Liver (tissue), 9 donors: ENCODE results near the gene RXRG. TPM values are rescaled to one million over a fixed set of nuclear protein-coding genes. Genes with fewer than 3 reads are reported as not detected.

Experiments
- DNase-seq: peaks from one replicate; pipeline ENCODE4 v3.0.0-alpha.2; 2017; ENCODE audit warnings: low spot score
- H3K27ac ChIP-seq, 2 donors: one replicate each; pipeline ENCODE4 v1.7.0; 2013; ENCODE audit warnings: inconsistent platforms in 2 of 2, low read length in 2 of 2, control low read depth in 1 of 2, low read depth in 1 of 2, mild to moderate bottlenecking in 1 of 2
- H3K27me3 ChIP-seq, 4 donors: one replicate each; pipeline versions ENCODE4 v1.6.1 to v1.7.0; 2013; ENCODE audit warnings: low read length in 3 of 4, inconsistent platforms in 1 of 4, mild to moderate bottlenecking in 1 of 4, moderate library complexity in 1 of 4; ENCODE audit not compliant: control insufficient read depth in 4 of 4, insufficient read depth in 4 of 4
- H3K36me3 ChIP-seq, 4 donors: one replicate each; pipeline versions ENCODE4 v1.6.1 to v1.7.0; 2013; ENCODE audit warnings: low read length in 3 of 4, mild to moderate bottlenecking in 3 of 4, low read depth in 1 of 4, moderate library complexity in 1 of 4; ENCODE audit not compliant: control insufficient read depth in 4 of 4, insufficient read depth in 3 of 4
- H3K4me1 ChIP-seq, 4 donors: one replicate each; pipeline versions ENCODE4 v1.6.1 to v1.7.0; 2013; ENCODE audit warnings: low read length in 3 of 4, mild to moderate bottlenecking in 3 of 4, moderate library complexity in 1 of 4; ENCODE audit not compliant: control insufficient read depth in 4 of 4, insufficient read depth in 4 of 4
- H3K4me3 ChIP-seq, 3 donors: one replicate each; pipeline versions ENCODE4 v1.6.1 to v1.7.0; 2013; ENCODE audit warnings: low read length in 3 of 3, control low read depth in 1 of 3, low read depth in 1 of 3, mild to moderate bottlenecking in 1 of 3
- H3K9ac ChIP-seq, 2 donors: one replicate each; pipeline ENCODE4 v1.7.0; 2013; ENCODE audit warnings: low read length in 2 of 2, mild to moderate bottlenecking in 2 of 2, moderate library complexity in 2 of 2, control low read depth in 1 of 2, low read depth in 1 of 2
- H3K9me3 ChIP-seq, 4 donors: one replicate each; pipeline versions ENCODE4 v1.6.1 to v1.7.0; 2013; ENCODE audit warnings: low read length in 3 of 4; ENCODE audit not compliant: control insufficient read depth in 4 of 4
- EGR1 ChIP-seq, 2 donors: IDR thresholded peaks; 2 replicates each; pipeline ENCODE4 v1.6.1; 2016 to 2018; ENCODE audit warnings: antibody characterized with exemption in 2 of 2, low read depth in 2 of 2
- FOXA1 ChIP-seq: IDR thresholded peaks from 2 replicates; pipeline ENCODE4 v1.6.1; 2016; ENCODE audit warnings: antibody characterized with exemption
- FOXA2 ChIP-seq: IDR thresholded peaks from 2 replicates; pipeline ENCODE4 v1.6.1; 2016; ENCODE audit warnings: antibody characterized with exemption
- GABPA ChIP-seq, 2 donors: IDR thresholded peaks in 1 of 2; conservative IDR thresholded peaks in 1 of 2; 2 replicates each; pipeline ENCODE4 v1.6.1; 2016; ENCODE audit warnings: antibody characterized with exemption in 2 of 2, mild to moderate bottlenecking in 1 of 2, moderate library complexity in 1 of 2
- HNF4A ChIP-seq, 2 donors: conservative IDR thresholded peaks; 2 replicates each; pipeline ENCODE4 v1.6.1; 2016; ENCODE audit warnings: antibody characterized with exemption in 2 of 2, mild to moderate bottlenecking in 2 of 2
- HNF4G ChIP-seq: IDR thresholded peaks from 2 replicates; pipeline ENCODE4 v1.6.1; 2016; ENCODE audit warnings: antibody characterized with exemption
- JUND ChIP-seq, 2 donors: IDR thresholded peaks; 2 replicates each; pipeline ENCODE4 v1.6.1; 2016; ENCODE audit warnings: antibody characterized with exemption in 2 of 2
- NR2F2 ChIP-seq: IDR thresholded peaks from 2 replicates; pipeline ENCODE4 v1.6.1; 2016; ENCODE audit warnings: antibody characterized with exemption
- RAD21 ChIP-seq, 2 donors: IDR thresholded peaks; 2 replicates each; pipeline ENCODE4 v1.6.1; 2016; ENCODE audit warnings: antibody characterized with exemption in 2 of 2, mild to moderate bottlenecking in 2 of 2
- RXRA ChIP-seq, 2 donors: IDR thresholded peaks; 2 replicates each; pipeline ENCODE4 v1.6.1; 2017 to 2018; ENCODE audit warnings: antibody characterized with exemption in 2 of 2, mild to moderate bottlenecking in 1 of 2
- SP1 ChIP-seq: IDR thresholded peaks from 2 replicates; pipeline ENCODE4 v1.6.1; 2018; ENCODE audit warnings: antibody characterized with exemption, mild to moderate bottlenecking
- TAF1 ChIP-seq: conservative IDR thresholded peaks from 2 replicates; pipeline ENCODE4 v1.6.1; 2016; ENCODE audit warnings: antibody characterized with exemption, mild to moderate bottlenecking
- YY1 ChIP-seq: IDR thresholded peaks from 2 replicates; pipeline ENCODE4 v1.6.1; 2016; ENCODE audit warnings: antibody characterized with exemption, mild to moderate bottlenecking
- WGBS: extraction: QIAGEN DNeasy Blood & Tissue Kit; methylation state at CpG from one replicate; pipeline ENCODE4 v1.1.7; 2013; 5-methylcytosine and 5-hydroxymethylcytosine counted together
- polyA plus RNA-seq, 2 donors: library from polyadenylated mRNA; stranded (reverse) in 1 of 2; unstranded in 1 of 2; fragments of 200-250 nt in 1 of 2; fragments of >200 nt in 1 of 2; fragmentation: Nextera tagmentation in 1 of 2; extraction: Ambion mirVana in 1 of 2; gene quantifications; one replicate each; pipeline versions ENCODE4 v1.2.1 to v1.2.3, GENCODE V29; 2013 to 2015
- total RNA-seq, 2 donors: library from RNA; depleted of rRNA; stranded (reverse); fragments of >200 nt; gene quantifications; one replicate each; pipeline ENCODE4 v1.2.3, GENCODE V29; 2014
- TF ChIP-seq, protein P1 (sequence below): IDR thresholded peaks from 2 replicates; pipeline ENCODE4 v1.6.1; 2016; ENCODE audit warnings: antibody characterized with exemption
- TF ChIP-seq, protein P2 (sequence below): IDR thresholded peaks from 2 replicates; pipeline ENCODE4 v1.6.1; 2016; ENCODE audit warnings: antibody characterized with exemption, mild to moderate bottlenecking
- TF ChIP-seq, protein P3 (sequence below): IDR thresholded peaks from 2 replicates; pipeline ENCODE4 v1.6.1; 2016; ENCODE audit warnings: antibody characterized with exemption
- TF ChIP-seq, protein P4 (sequence below): IDR thresholded peaks from 2 replicates; pipeline ENCODE4 v1.6.1; 2016; ENCODE audit warnings: antibody characterized with exemption
- TF ChIP-seq, protein P5 (sequence below): fragments of 150-350 bp; IDR thresholded peaks from 2 replicates; pipeline ENCODE4 v1.5.1; 2017; ENCODE audit warnings: improper control_type of control experiment, low read depth, low read length; ENCODE audit not compliant: missing input control
- donor health status: healthy.
- donor health status: healthy.
- donor health status: healthy.
- donor health status: healthy.
- donor health status: healthy.

RXRG gene
- total and polyA plus RNA-seq, 4 donors = 0.12 to 0.44 (median 0.42) TPM; not detected in 1

DNA sequence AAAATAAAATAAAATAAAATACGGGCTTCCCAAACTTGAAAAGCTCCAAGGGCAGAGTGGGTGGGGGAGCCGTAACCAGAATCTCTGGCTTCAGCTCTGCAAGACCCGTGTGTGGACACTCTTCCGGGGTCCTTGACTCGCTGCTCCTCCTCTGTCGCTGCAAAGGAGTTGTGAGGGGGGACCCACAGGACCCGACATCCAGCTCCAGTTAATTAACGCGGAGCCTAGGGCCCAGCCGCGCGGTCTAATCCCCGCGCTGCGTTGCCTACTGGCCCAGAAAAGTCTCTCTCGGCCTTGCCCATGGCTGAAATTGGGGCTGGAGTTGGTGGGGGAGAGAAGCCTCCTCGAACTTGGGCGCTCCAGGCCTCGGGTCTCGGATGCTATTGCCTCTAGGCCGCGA is 90.2 kb downstream of the RXRG start:
- H3K9ac ChIP-seq = no peak overlapping the region
- TF ChIP-seq, protein P1, sequence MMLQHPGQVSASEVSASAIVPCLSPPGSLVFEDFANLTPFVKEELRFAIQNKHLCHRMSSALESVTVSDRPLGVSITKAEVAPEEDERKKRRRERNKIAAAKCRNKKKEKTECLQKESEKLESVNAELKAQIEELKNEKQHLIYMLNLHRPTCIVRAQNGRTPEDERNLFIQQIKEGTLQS = no peak
- no peak for TF ChIP-seq SP1
- TF ChIP-seq, protein P2, sequence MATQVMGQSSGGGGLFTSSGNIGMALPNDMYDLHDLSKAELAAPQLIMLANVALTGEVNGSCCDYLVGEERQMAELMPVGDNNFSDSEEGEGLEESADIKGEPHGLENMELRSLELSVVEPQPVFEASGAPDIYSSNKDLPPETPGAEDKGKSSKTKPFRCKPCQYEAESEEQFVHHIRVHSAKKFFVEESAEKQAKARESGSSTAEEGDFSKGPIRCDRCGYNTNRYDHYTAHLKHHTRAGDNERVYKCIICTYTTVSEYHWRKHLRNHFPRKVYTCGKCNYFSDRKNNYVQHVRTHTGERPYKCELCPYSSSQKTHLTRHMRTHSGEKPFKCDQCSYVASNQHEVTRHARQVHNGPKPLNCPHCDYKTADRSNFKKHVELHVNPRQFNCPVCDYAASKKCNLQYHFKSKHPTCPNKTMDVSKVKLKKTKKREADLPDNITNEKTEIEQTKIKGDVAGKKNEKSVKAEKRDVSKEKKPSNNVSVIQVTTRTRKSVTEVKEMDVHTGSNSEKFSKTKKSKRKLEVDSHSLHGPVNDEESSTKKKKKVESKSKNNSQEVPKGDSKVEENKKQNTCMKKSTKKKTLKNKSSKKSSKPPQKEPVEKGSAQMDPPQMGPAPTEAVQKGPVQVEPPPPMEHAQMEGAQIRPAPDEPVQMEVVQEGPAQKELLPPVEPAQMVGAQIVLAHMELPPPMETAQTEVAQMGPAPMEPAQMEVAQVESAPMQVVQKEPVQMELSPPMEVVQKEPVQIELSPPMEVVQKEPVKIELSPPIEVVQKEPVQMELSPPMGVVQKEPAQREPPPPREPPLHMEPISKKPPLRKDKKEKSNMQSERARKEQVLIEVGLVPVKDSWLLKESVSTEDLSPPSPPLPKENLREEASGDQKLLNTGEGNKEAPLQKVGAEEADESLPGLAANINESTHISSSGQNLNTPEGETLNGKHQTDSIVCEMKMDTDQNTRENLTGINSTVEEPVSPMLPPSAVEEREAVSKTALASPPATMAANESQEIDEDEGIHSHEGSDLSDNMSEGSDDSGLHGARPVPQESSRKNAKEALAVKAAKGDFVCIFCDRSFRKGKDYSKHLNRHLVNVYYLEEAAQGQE = no peak
- H3K27me3 ChIP-seq = peaks cover 5 to 32% (median 27%) of the 10 kb centered on the region in 4 donors
- 9% methylated on average over 22 of the region's 22 CpGs for WGBS
- DNase-seq = no peak
- H3K36me3 ChIP-seq = no peaks in the 10 kb centered on the region
- no peak overlapping the region for H3K4me3 ChIP-seq
- no peak overlapping the region for H3K27ac ChIP-seq
- H3K4me1 ChIP-seq = peaks cover 16 to 42% (median 31%) of the 10 kb centered on the region in 4 donors
- no peaks in the 10 kb centered on the region for H3K9me3 ChIP-seq

DNA sequence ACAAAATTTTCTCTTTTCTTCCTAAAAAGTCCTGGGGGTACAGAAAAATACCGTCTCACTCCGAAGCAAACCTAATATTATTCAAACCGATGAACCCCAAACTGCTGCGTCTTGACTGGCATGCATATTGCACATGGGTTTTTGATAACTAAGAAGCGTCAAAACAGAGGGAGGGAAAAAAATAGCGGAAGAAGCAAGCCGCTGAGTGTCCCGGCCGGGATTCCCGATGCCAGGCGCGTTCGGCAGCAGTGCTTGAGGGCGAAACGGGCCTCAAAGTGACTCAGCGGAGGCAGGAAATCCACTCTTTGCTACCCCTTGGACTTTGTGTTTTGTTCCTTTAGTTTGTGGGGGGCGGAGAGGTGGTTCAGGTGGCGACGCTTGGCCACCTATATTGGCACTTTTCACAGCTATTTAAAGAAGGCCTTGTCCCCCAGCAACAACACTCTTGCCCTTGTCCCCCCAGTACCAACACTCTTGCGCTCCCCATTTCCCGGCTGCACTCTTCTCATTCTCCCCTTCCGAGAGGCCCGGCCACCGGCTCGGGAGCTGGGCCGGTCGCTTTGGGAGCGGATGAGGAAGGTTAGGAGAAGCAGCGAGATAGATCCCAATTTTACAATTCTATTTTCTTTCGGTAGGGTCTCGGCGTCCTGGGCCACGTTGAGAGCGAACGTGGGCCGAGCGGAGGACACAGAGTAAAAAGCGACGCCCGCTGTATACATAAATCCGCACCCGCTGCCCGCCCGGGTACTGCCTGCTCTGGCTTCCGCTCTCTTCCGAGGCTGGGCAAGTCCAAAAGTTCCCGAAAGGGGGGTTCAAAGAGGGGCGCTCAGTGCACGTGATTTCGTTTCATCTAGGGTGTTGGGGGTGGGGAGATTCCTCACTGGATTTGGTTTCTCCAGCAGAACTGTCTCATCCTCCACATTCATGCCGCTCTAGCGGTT is 90.9 kb downstream of the RXRG start:
- Histone ChIP-seq H3K9me3 (no peaks in the 10 kb centered on the region), H3K4me3 (no peak overlapping the region), H3K36me3 (no peaks in the 10 kb centered on the region), H3K27me3 (peaks cover 5 to 35% (median 30%) of the 10 kb centered on the region in 4 donors), H3K27ac (no peak overlapping the region), H3K4me1 (peaks cover 16 to 42% (median 31%) of the 10 kb centered on the region in 4 donors), H3K9ac (no peak overlapping the region)
- DNase-seq = no peak
- WGBS = 7% methylated on average over 52 of the region's 52 CpGs
- TF ChIP-seq JUND (IDR thresholded peaks at IDR 0.05) = no peak
- TF ChIP-seq RXRA (IDR thresholded peaks at IDR 0.05) = no peak
- no peak for TF ChIP-seq FOXA1
- TF ChIP-seq, protein P2 = no peak
- TF ChIP-seq HNF4A (conservative IDR thresholded peaks at IDR 0.05) = no peak
- TF ChIP-seq SP1 = no peak
- no peak for TF ChIP-seq GABPA (IDR thresholded peaks at IDR 0.05 in 1 of 2, conservative IDR thresholded peaks at IDR 0.05 in 1 of 2)
- TF ChIP-seq RAD21 (IDR thresholded peaks at IDR 0.05) = no peak
- TF ChIP-seq TAF1 = no peak
- TF ChIP-seq, protein P3, sequence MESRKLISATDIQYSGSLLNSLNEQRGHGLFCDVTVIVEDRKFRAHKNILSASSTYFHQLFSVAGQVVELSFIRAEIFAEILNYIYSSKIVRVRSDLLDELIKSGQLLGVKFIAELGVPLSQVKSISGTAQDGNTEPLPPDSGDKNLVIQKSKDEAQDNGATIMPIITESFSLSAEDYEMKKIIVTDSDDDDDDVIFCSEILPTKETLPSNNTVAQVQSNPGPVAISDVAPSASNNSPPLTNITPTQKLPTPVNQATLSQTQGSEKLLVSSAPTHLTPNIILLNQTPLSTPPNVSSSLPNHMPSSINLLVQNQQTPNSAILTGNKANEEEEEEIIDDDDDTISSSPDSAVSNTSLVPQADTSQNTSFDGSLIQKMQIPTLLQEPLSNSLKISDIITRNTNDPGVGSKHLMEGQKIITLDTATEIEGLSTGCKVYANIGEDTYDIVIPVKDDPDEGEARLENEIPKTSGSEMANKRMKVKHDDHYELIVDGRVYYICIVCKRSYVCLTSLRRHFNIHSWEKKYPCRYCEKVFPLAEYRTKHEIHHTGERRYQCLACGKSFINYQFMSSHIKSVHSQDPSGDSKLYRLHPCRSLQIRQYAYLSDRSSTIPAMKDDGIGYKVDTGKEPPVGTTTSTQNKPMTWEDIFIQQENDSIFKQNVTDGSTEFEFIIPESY = no peak
- TF ChIP-seq, protein P1 = no peak
- TF ChIP-seq NR2F2 = no peak
- TF ChIP-seq, protein P4, sequence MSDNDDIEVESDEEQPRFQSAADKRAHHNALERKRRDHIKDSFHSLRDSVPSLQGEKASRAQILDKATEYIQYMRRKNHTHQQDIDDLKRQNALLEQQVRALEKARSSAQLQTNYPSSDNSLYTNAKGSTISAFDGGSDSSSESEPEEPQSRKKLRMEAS = no peak
- TF ChIP-seq YY1 = no peak
- no peak for TF ChIP-seq HNF4G
- no peak for TF ChIP-seq FOXA2
- TF ChIP-seq, protein P5, sequence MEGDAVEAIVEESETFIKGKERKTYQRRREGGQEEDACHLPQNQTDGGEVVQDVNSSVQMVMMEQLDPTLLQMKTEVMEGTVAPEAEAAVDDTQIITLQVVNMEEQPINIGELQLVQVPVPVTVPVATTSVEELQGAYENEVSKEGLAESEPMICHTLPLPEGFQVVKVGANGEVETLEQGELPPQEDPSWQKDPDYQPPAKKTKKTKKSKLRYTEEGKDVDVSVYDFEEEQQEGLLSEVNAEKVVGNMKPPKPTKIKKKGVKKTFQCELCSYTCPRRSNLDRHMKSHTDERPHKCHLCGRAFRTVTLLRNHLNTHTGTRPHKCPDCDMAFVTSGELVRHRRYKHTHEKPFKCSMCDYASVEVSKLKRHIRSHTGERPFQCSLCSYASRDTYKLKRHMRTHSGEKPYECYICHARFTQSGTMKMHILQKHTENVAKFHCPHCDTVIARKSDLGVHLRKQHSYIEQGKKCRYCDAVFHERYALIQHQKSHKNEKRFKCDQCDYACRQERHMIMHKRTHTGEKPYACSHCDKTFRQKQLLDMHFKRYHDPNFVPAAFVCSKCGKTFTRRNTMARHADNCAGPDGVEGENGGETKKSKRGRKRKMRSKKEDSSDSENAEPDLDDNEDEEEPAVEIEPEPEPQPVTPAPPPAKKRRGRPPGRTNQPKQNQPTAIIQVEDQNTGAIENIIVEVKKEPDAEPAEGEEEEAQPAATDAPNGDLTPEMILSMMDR = no peak
- no peak for TF ChIP-seq EGR1 (IDR thresholded peaks at IDR 0.05; ENCODE audit: low read depth in 2 of 2)
